Esophagus muscularis mucosa (tissue), 3 donors: ENCODE results near the gene CTBS.

Experiments used
- POLR2A ChIP-seq: fragments of 450-650 bp; IDR thresholded peaks from one replicate; pipeline ENCODE4 v1.6.1; 2017; ENCODE audit warnings: antibody characterized with exemption, moderate library complexity, mild to moderate bottlenecking, low read depth
- POLR2AphosphoS5 ChIP-seq, 2 donors: sonication (generic); formaldehyde crosslinking; IDR thresholded peaks; one replicate each; pipeline ENCODE4 v1.6.1; 2017; ENCODE audit warnings: antibody characterized with exemption in 2 of 2
- TF ChIP-seq, protein P1 (sequence below), 3 experiments: fragments of 200-600 bp in 2 of 3; fragments of 450-650 bp in 1 of 3; sonication (generic) in 2 of 3; IDR thresholded peaks; one replicate each; pipeline ENCODE4 v1.5.1; 2017 to 2019; ENCODE audit warnings: antibody characterized with exemption in 3 of 3, mild to moderate bottlenecking in 2 of 3, moderate library complexity in 1 of 3

DNA sequence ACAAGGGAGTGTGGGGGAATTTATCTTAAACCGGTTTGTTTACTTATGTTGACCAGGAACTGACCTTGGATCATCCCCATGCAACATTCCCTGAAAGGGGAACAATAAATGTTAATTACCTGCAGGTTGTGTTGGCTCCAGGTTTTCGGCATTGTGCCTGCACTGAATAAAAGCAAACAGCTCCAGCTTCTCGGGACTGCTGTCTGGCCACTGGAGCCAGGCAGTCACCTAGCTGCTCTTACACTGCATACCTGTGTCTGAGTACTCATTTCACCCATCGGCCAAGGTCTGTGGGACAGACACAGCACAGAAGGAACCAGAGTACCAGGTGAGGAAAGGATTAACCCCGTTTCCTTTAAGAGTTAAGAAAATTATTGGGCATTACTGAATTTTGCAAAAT is 32.7 kb upstream of the CTBS start:
- TF ChIP-seq, protein P1, sequence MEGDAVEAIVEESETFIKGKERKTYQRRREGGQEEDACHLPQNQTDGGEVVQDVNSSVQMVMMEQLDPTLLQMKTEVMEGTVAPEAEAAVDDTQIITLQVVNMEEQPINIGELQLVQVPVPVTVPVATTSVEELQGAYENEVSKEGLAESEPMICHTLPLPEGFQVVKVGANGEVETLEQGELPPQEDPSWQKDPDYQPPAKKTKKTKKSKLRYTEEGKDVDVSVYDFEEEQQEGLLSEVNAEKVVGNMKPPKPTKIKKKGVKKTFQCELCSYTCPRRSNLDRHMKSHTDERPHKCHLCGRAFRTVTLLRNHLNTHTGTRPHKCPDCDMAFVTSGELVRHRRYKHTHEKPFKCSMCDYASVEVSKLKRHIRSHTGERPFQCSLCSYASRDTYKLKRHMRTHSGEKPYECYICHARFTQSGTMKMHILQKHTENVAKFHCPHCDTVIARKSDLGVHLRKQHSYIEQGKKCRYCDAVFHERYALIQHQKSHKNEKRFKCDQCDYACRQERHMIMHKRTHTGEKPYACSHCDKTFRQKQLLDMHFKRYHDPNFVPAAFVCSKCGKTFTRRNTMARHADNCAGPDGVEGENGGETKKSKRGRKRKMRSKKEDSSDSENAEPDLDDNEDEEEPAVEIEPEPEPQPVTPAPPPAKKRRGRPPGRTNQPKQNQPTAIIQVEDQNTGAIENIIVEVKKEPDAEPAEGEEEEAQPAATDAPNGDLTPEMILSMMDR (IDR thresholded peaks at IDR 0.05), result no peak
- TF ChIP-seq POLR2A, result no peak
- TF ChIP-seq POLR2AphosphoS5 (IDR thresholded peaks at IDR 0.05), result no peak
